OCI-LY1 (cell line): ENCODE data around the gene ARHGEF11.

Experiments
- CTCF ChIP-seq: fragments of 200-600 bp; sonication (generic), shearing (Covaris generic); IDR thresholded peaks from 2 replicates; pipeline ENCODE4 v1.5.1; 2017; ENCODE audit warnings: mild to moderate bottlenecking, antibody characterized with exemption, low read length, moderate library complexity, mixed read lengths
- EZH2 ChIP-seq: fragments of 200-600 bp; sonication (generic), shearing (Covaris generic); IDR thresholded peaks from 2 replicates; pipeline ENCODE4 v1.8.0; 2017; ENCODE audit warnings: borderline replicate concordance, mixed run types, mild to moderate bottlenecking, antibody characterized with exemption, low read length, moderate library complexity, mixed read lengths

- no peak for TF ChIP-seq CTCF
- no peak for TF ChIP-seq EZH2
Observed at GRCh38 chr1:156901590-156901900, 144.0 kb downstream of the ARHGEF11 start.
